WTC11 (cell line): ENCODE results near the gene ARHGAP42. TPM values are rescaled to one million over a fixed set of nuclear protein-coding genes. Genes with fewer than 3 reads are reported as not detected.

Experiments
- ATAC-seq: fragments of 200-7000 bp; cut with Tn5 transposase; 2 replicates; pipeline ENCODE4 v1.10.0; 2021; ENCODE audit warnings: mild to moderate bottlenecking, moderate library complexity
- CTCF ChIA-PET: fragments of 300-600 bp; sonication (Branson Sonifier 250); formaldehyde crosslinking; loops from one replicate; lab custom pipeline; 2021; ENCODE audit warnings: antibody characterized with exemption; lab: Charles Lee
- POLR2A ChIA-PET: fragments of 350-600 bp; sonication (Branson Sonifier 250); formaldehyde crosslinking; loops from one replicate; lab custom pipeline; 2021; ENCODE audit warnings: antibody characterized with exemption; lab: Charles Lee
- DNase-seq: peaks from one replicate; pipeline ENCODE4 v3.0.0; 2021; ENCODE audit warnings: low spot score
- H3K27ac Mint-ChIP-seq: 2 replicates; pipeline ENCODE4 v1.8.0; 2021; ENCODE audit warnings: mixed read lengths
- H3K27me3 Mint-ChIP-seq: 2 replicates; pipeline ENCODE4 v1.8.0; 2021; ENCODE audit warnings: low read depth, mild to moderate bottlenecking, moderate library complexity, mixed read lengths
- H3K36me3 Mint-ChIP-seq: 2 replicates; pipeline ENCODE4 v1.8.0; 2021; ENCODE audit warnings: mixed read lengths
- H3K4me1 Mint-ChIP-seq: 2 replicates; pipeline ENCODE4 v1.8.0; 2022; ENCODE audit warnings: mixed read lengths
- H3K4me3 Mint-ChIP-seq: 2 replicates; pipeline ENCODE4 v1.8.0; 2021; ENCODE audit warnings: mild to moderate bottlenecking, moderate library complexity, mixed read lengths
- H3K9me3 Mint-ChIP-seq: 2 replicates; pipeline ENCODE4 v1.8.0; 2021; ENCODE audit warnings: mixed read lengths
- CREB1 ChIP-seq: sonication (generic); formaldehyde crosslinking; IDR thresholded peaks from 2 replicates; pipeline ENCODE4 v1.8.0; 2023; ENCODE audit warnings: mild to moderate bottlenecking, missing genetic modification reagents
- CREM ChIP-seq: sonication (generic); formaldehyde crosslinking; IDR thresholded peaks from 2 replicates; pipeline ENCODE4 v1.8.1; 2022; ENCODE audit warnings: mild to moderate bottlenecking, missing genetic modification reagents, moderate library complexity
- ELF4 ChIP-seq: sonication (generic); formaldehyde crosslinking; IDR thresholded peaks from 2 replicates; pipeline ENCODE4 v1.8.1; 2022; ENCODE audit warnings: low read depth, mild to moderate bottlenecking, moderate library complexity, missing genetic modification reagents
- EMX1 ChIP-seq: fragments of 250-450 bp; sonication (Bioruptor Pico); IDR thresholded peaks from 2 replicates; pipeline ENCODE4 v1.8.0; 2021; ENCODE audit warnings: mild to moderate bottlenecking
- ETV6 ChIP-seq: sonication (generic); formaldehyde crosslinking; IDR thresholded peaks from 2 replicates; pipeline ENCODE4 v1.8.1; 2022; ENCODE audit warnings: mild to moderate bottlenecking, missing genetic modification reagents
- GTF2I ChIP-seq: fragments of 250-450 bp; sonication (Bioruptor Pico); conservative IDR thresholded peaks from 2 replicates; pipeline ENCODE4 v1.4.0; 2021; ENCODE audit warnings: mild to moderate bottlenecking
- NR1H2 ChIP-seq: sonication (generic); formaldehyde crosslinking; IDR thresholded peaks from 2 replicates; pipeline ENCODE4 v1.9.0; 2021; ENCODE audit warnings: mild to moderate bottlenecking, moderate library complexity, missing genetic modification reagents
- NR2C2 ChIP-seq: sonication (generic); formaldehyde crosslinking; IDR thresholded peaks from 2 replicates; pipeline ENCODE4 v1.8.0; 2022; ENCODE audit warnings: mild to moderate bottlenecking, missing genetic modification reagents
- NR3C1 ChIP-seq: sonication (generic); formaldehyde crosslinking; conservative IDR thresholded peaks from 2 replicates; pipeline ENCODE4 v1.8.1; 2023; ENCODE audit warnings: low read depth, mild to moderate bottlenecking, missing genetic modification reagents
- OVOL2 ChIP-seq: fragments of 250-450 bp; sonication (Bioruptor Pico); IDR thresholded peaks from 2 replicates; pipeline ENCODE4 v1.9.0; 2021; ENCODE audit warnings: mild to moderate bottlenecking, borderline replicate concordance
- SMAD4 ChIP-seq: sonication (generic); formaldehyde crosslinking; IDR thresholded peaks from 2 replicates; pipeline ENCODE4 v1.8.0; 2022; ENCODE audit warnings: mild to moderate bottlenecking, missing genetic modification reagents
- SOX15 ChIP-seq: fragments of 250-450 bp; sonication (Bioruptor Pico); IDR thresholded peaks from 2 replicates; pipeline ENCODE4 v1.9.0; 2021; ENCODE audit warnings: mild to moderate bottlenecking
- SP1 ChIP-seq: sonication (generic); formaldehyde crosslinking; conservative IDR thresholded peaks from 2 replicates; pipeline ENCODE4 v1.8.1; 2022; ENCODE audit warnings: missing genetic modification reagents
- TP53 ChIP-seq: sonication (generic); formaldehyde crosslinking; IDR thresholded peaks from 2 replicates; pipeline ENCODE4 v1.8.1; 2023; ENCODE audit warnings: mild to moderate bottlenecking, missing genetic modification reagents
- ZBTB21 ChIP-seq: sonication (generic); formaldehyde crosslinking; IDR thresholded peaks from 2 replicates; pipeline ENCODE4 v1.8.1; 2023; ENCODE audit warnings: mild to moderate bottlenecking, missing genetic modification reagents, borderline replicate concordance
- ZNF138 ChIP-seq: sonication (generic); formaldehyde crosslinking; conservative IDR thresholded peaks from 2 replicates; pipeline ENCODE4 v1.8.1; 2022; ENCODE audit warnings: mild to moderate bottlenecking, moderate library complexity, missing genetic modification reagents
- ZNF232 ChIP-seq: sonication (generic); formaldehyde crosslinking; IDR thresholded peaks from 2 replicates; pipeline ENCODE4 v1.8.0; 2022; ENCODE audit warnings: mild to moderate bottlenecking, missing genetic modification reagents
- ZNF416 ChIP-seq: fragments of 250-450 bp; sonication (Bioruptor Pico); IDR thresholded peaks from 2 replicates; pipeline ENCODE4 v1.9.0; 2021; ENCODE audit warnings: mild to moderate bottlenecking, inconsistent platforms
- total RNA-seq: library from RNA; stranded (reverse); gene quantifications from 3 replicates; pipeline ENCODE4 v1.2.3, GENCODE V29; 2021
- TF ChIP-seq, protein P1 (sequence below): fragments of 250-450 bp; sonication (Bioruptor Pico); IDR thresholded peaks from 2 replicates; pipeline ENCODE4 v1.8.0; 2021; ENCODE audit warnings: mild to moderate bottlenecking
- TF ChIP-seq, protein P2 (sequence below): sonication (generic); formaldehyde crosslinking; IDR thresholded peaks from 2 replicates; pipeline ENCODE4 v1.8.1; 2023; ENCODE audit warnings: mild to moderate bottlenecking, missing genetic modification reagents, borderline replicate concordance
- TF ChIP-seq, protein P3 (sequence below): sonication (generic); formaldehyde crosslinking; IDR thresholded peaks from 2 replicates; pipeline ENCODE4 v1.8.1; 2023; ENCODE audit warnings: mild to moderate bottlenecking, moderate library complexity, missing genetic modification reagents
- TF ChIP-seq, protein P4 (sequence below): fragments of 200-600 bp; IDR thresholded peaks from 2 replicates; pipeline ENCODE4 v1.8.0; 2022; ENCODE audit warnings: antibody characterized with exemption

The ARHGAP42 gene
- total RNA-seq, 1 experiment from 2014 or later: 32.5 TPM

GRCh38 chr11:100790073-100790472, 103.0 kb downstream of the ARHGAP42 start:
- ATAC-seq (no peak), DNase-seq (no peak)
- Mint-ChIP-seq H3K9me3 (no peaks in the 10 kb centered on the region), H3K4me3 (no peak overlapping the region), H3K36me3 (peaks cover 3% of the 10 kb centered on the region; the same call in 1 of the 2 replicates)
- TF ChIP-seq EMX1 (CRISPR knock-in tag) (no peak), SOX15 (CRISPR knock-in tag) (no peak), ELF4 (CRISPR knock-in tag) (no peak), SP1 (no peak), OVOL2 (CRISPR knock-in tag) (no peak), NR1H2 (CRISPR knock-in tag) (no peak), CREM (CRISPR knock-in tag) (no peak), SMAD4 (CRISPR knock-in tag) (no peak), ZBTB21 (no peak), ZNF416 (CRISPR knock-in tag) (no peak)
- TF ChIP-seq, protein P1, sequence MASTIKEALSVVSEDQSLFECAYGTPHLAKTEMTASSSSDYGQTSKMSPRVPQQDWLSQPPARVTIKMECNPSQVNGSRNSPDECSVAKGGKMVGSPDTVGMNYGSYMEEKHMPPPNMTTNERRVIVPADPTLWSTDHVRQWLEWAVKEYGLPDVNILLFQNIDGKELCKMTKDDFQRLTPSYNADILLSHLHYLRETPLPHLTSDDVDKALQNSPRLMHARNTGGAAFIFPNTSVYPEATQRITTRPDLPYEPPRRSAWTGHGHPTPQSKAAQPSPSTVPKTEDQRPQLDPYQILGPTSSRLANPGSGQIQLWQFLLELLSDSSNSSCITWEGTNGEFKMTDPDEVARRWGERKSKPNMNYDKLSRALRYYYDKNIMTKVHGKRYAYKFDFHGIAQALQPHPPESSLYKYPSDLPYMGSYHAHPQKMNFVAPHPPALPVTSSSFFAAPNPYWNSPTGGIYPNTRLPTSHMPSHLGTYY (CRISPR knock-in tag): no peak
- TF ChIP-seq, protein P2, sequence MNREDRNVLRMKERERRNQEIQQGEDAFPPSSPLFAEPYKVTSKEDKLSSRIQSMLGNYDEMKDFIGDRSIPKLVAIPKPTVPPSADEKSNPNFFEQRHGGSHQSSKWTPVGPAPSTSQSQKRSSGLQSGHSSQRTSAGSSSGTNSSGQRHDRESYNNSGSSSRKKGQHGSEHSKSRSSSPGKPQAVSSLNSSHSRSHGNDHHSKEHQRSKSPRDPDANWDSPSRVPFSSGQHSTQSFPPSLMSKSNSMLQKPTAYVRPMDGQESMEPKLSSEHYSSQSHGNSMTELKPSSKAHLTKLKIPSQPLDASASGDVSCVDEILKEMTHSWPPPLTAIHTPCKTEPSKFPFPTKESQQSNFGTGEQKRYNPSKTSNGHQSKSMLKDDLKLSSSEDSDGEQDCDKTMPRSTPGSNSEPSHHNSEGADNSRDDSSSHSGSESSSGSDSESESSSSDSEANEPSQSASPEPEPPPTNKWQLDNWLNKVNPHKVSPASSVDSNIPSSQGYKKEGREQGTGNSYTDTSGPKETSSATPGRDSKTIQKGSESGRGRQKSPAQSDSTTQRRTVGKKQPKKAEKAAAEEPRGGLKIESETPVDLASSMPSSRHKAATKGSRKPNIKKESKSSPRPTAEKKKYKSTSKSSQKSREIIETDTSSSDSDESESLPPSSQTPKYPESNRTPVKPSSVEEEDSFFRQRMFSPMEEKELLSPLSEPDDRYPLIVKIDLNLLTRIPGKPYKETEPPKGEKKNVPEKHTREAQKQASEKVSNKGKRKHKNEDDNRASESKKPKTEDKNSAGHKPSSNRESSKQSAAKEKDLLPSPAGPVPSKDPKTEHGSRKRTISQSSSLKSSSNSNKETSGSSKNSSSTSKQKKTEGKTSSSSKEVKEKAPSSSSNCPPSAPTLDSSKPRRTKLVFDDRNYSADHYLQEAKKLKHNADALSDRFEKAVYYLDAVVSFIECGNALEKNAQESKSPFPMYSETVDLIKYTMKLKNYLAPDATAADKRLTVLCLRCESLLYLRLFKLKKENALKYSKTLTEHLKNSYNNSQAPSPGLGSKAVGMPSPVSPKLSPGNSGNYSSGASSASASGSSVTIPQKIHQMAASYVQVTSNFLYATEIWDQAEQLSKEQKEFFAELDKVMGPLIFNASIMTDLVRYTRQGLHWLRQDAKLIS: no peak
- TF ChIP-seq, protein P3, sequence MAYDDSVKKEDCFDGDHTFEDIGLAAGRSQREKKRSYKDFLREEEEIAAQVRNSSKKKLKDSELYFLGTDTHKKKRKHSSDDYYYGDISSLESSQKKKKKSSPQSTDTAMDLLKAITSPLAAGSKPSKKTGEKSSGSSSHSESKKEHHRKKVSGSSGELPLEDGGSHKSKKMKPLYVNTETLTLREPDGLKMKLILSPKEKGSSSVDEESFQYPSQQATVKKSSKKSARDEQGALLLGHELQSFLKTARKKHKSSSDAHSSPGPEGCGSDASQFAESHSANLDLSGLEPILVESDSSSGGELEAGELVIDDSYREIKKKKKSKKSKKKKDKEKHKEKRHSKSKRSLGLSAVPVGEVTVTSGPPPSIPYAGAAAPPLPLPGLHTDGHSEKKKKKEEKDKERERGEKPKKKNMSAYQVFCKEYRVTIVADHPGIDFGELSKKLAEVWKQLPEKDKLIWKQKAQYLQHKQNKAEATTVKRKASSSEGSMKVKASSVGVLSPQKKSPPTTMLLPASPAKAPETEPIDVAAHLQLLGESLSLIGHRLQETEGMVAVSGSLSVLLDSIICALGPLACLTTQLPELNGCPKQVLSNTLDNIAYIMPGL (CRISPR knock-in tag): no peak
- TF ChIP-seq, protein P4, sequence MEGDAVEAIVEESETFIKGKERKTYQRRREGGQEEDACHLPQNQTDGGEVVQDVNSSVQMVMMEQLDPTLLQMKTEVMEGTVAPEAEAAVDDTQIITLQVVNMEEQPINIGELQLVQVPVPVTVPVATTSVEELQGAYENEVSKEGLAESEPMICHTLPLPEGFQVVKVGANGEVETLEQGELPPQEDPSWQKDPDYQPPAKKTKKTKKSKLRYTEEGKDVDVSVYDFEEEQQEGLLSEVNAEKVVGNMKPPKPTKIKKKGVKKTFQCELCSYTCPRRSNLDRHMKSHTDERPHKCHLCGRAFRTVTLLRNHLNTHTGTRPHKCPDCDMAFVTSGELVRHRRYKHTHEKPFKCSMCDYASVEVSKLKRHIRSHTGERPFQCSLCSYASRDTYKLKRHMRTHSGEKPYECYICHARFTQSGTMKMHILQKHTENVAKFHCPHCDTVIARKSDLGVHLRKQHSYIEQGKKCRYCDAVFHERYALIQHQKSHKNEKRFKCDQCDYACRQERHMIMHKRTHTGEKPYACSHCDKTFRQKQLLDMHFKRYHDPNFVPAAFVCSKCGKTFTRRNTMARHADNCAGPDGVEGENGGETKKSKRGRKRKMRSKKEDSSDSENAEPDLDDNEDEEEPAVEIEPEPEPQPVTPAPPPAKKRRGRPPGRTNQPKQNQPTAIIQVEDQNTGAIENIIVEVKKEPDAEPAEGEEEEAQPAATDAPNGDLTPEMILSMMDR: no peak
- TF ChIP-seq, all 79 proteins: peak for 0
- H3K4me1 Mint-ChIP-seq: peaks cover 52% of the 10 kb centered on the region
- POLR2A ChIA-PET: no interaction called here
- peak overlapping the region; percentile 91 for H3K27ac Mint-ChIP-seq
- CTCF ChIA-PET: no interaction called here
- H3K27me3 Mint-ChIP-seq: no peaks in the 10 kb centered on the region

DNA sequence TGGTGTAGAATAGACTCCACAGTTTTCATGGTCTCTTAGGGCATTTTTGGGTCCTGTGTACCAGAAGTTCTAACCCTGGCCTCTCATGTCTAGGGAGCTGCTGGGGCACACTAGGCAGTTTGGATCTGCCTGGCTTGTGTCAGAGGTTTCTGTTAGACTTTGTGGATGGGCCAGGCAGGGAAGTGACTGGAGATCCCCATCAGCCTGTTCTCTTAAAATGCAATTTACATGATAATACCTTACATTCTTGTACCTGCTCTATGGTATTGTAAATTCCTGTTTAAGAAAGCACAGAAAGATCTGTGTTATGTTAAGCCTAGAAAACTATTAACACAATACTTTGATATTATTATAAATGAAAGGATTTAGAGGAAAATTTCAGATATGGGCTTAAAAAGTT, 104.0 kb downstream of the ARHGAP42 start:
- Mint-ChIP-seq H3K27me3 (no peaks in the 10 kb centered on the region), H3K36me3 (peaks cover 4% of the 10 kb centered on the region; the same call in 1 of the 2 replicates), H3K4me1 (peaks cover 55% of the 10 kb centered on the region), H3K9me3 (no peaks in the 10 kb centered on the region), H3K27ac (peak overlapping the region; percentile 97), H3K4me3 (peak overlapping the region; percentile 51)
- TF ChIP-seq GTF2I (CRISPR knock-in tag): no peak
- no peak for TF ChIP-seq ETV6
- no peak for TF ChIP-seq NR2C2 (CRISPR knock-in tag)
- no peak for TF ChIP-seq ZNF138
- no peak for TF ChIP-seq NR3C1 (CRISPR knock-in tag)
- TF ChIP-seq CREB1 (CRISPR knock-in tag): no peak
- TF ChIP-seq ZNF232 (CRISPR knock-in tag): no peak
- TF ChIP-seq TP53 (CRISPR knock-in tag): no peak
- TF ChIP-seq, protein P1 (CRISPR knock-in tag): no peak
- DNase-seq: peak; percentile 43
- ATAC-seq: peak; percentile 95
- POLR2A ChIA-PET: no interaction called here
- CTCF ChIA-PET: interaction anchor here (1.4 kb wide), 2 partner anchors 22 to 37 kb away, joined by 4 to 5 read pairs; no protein-coding TSS in a partner anchor
